IMR-90 (cell line): ENCODE results near the gene SIGLEC9.

ENCODE experiments used
- CEBPB ChIP-seq: IDR thresholded peaks from 2 replicates; pipeline ENCODE4 v1.6.1; 2012; ENCODE audit warnings: low read depth, low read length, improper control_type of control experiment
- CHD1 ChIP-seq: IDR thresholded peaks from 2 replicates; pipeline ENCODE4 v1.6.1; 2012; ENCODE audit warnings: low read depth, low read length, improper control_type of control experiment
- CTCF ChIP-seq: conservative IDR thresholded peaks from 2 replicates; pipeline ENCODE4 v1.5.1; 2012; ENCODE audit warnings: mild to moderate bottlenecking, low read depth, low read length, improper control_type of control experiment
- FOS ChIP-seq: fragments of 150-350 bp; IDR thresholded peaks from 2 replicates; pipeline ENCODE4 v1.6.1; 2016; ENCODE audit warnings: low read depth, low read length
- MXI1 ChIP-seq: IDR thresholded peaks from 2 replicates; pipeline ENCODE4 v1.6.1; 2012; ENCODE audit warnings: low read depth, mild to moderate bottlenecking, low read length, moderate library complexity, borderline replicate concordance
- POLR2A ChIP-seq: IDR thresholded peaks from 2 replicates; pipeline ENCODE4 v1.6.1; 2012; ENCODE audit warnings: mild to moderate bottlenecking, low read depth, low read length
- RAD21 ChIP-seq: IDR thresholded peaks from 2 replicates; pipeline ENCODE4 v1.6.1; 2012; ENCODE audit warnings: low read length, improper control_type of control experiment
- RFX5 ChIP-seq: IDR thresholded peaks from 2 replicates; pipeline ENCODE4 v1.8.0; 2012; ENCODE audit warnings: low read depth, mild to moderate bottlenecking, low read length, moderate library complexity
- SMC3 ChIP-seq: fragments of 150-350 bp; IDR thresholded peaks from 2 replicates; pipeline ENCODE4 v1.6.1; 2016; ENCODE audit warnings: low read depth, mild to moderate bottlenecking, antibody characterized with exemption, low read length, moderate library complexity
- USF2 ChIP-seq: fragments of 150-350 bp; IDR thresholded peaks from 2 replicates; pipeline ENCODE4 v1.6.1; 2017; ENCODE audit warnings: mild to moderate bottlenecking, antibody characterized with exemption, low read length, low read depth

GRCh38 chr19:51107406-51108065 lies 17.2 kb upstream of the SIGLEC9 start:
- TF ChIP-seq CTCF = no peak
- no peak for TF ChIP-seq FOS
- TF ChIP-seq POLR2A = no peak
- no peak for TF ChIP-seq CHD1
- TF ChIP-seq CEBPB = no peak
- no peak for TF ChIP-seq USF2
- TF ChIP-seq RAD21 = no peak
- no peak for TF ChIP-seq MXI1
- TF ChIP-seq RFX5 = no peak
- TF ChIP-seq SMC3 = no peak
